NCI-H526 treated with DMSO at 0.1 percent for 48 hours (cell line): Measurements from ENCODE around the gene ROPN1L.
"Not testable (repeated sequence)": the region's sequence is repeated elsewhere in the genome, so short reads cannot be mapped to it uniquely, and the experiment has no call there.

Experiments used
- DNase-seq: peaks from one replicate; lab custom pipeline; 2025; lab: John Stamatoyannopoulos, UW

Gene ROPN1L

GRCh38 chr5:10441083-10441991 lies at the start of gene ROPN1L:
TSS of gene ROPN1L (plus strand) at chr5:10441879. CDS start at chr5:10442168, 289 bp downstream.
- DNase-seq = peak; percentile 77

- not testable (repeated sequence) for DNase-seq
These were observed 48.9 kb upstream of the ROPN1L start for GRCh38 chr5:10392567-10393328.

GRCh38 chr5:10393491-10393890 lies 48.2 kb upstream of the ROPN1L start:
- no peak for DNase-seq

GRCh38 chr5:10396552-10396951 lies 45.1 kb upstream of the ROPN1L start:
- DNase-seq = no peak

GRCh38 chr5:10399839-10400238 lies 41.8 kb upstream of the ROPN1L start:
- no peak for DNase-seq

GRCh38 chr5:10400411-10400810 lies 41.3 kb upstream of the ROPN1L start:
- DNase-seq = no peak

GRCh38 chr5:10400831-10401230 lies 40.8 kb upstream of the ROPN1L start:
- no peak for DNase-seq

GRCh38 chr5:10401498-10401897 lies 40.2 kb upstream of the ROPN1L start:
- DNase-seq = no peak

GRCh38 chr5:10403829-10404228 lies 37.9 kb upstream of the ROPN1L start:
- DNase-seq = no peak

GRCh38 chr5:10406651-10407050 lies 35.0 kb upstream of the ROPN1L start:
- no peak for DNase-seq

GRCh38 chr5:10409504-10409903 lies 32.2 kb upstream of the ROPN1L start:
- no peak for DNase-seq

GRCh38 chr5:10410662-10411061 lies 31.0 kb upstream of the ROPN1L start:
- DNase-seq = no peak

GRCh38 chr5:10411336-10411735 lies 30.3 kb upstream of the ROPN1L start:
- DNase-seq = no peak

- DNase-seq = no peak
These were observed 24.8 kb upstream of the ROPN1L start for GRCh38 chr5:10416868-10417267.

- no peak for DNase-seq
These were observed 22.9 kb upstream of the ROPN1L start for GRCh38 chr5:10418654-10419345.

- DNase-seq = no peak
These were observed 21.2 kb upstream of the ROPN1L start for GRCh38 chr5:10420468-10420867.

GRCh38 chr5:10420932-10421331 lies 20.7 kb upstream of the ROPN1L start:
- DNase-seq = no peak

- DNase-seq = no peak
These were observed 19.6 kb upstream of the ROPN1L start for GRCh38 chr5:10421896-10422691.

- no peak for DNase-seq
These were observed 18.7 kb upstream of the ROPN1L start for GRCh38 chr5:10423022-10423421.

GRCh38 chr5:10424124-10424731 lies 17.5 kb upstream of the ROPN1L start:
- no peak for DNase-seq

GRCh38 chr5:10427201-10427600 lies 14.5 kb upstream of the ROPN1L start:
- no peak for DNase-seq
